GM19099 (cell line): Measurements from ENCODE around the gene C19orf12.

Source experiments
- POLR2A ChIP-seq: IDR thresholded peaks from 3 replicates; pipeline ENCODE4 v1.6.1; 2011; ENCODE audit warnings: low read depth; ENCODE audit not compliant: insufficient read length; ENCODE audit errors: extremely low read depth

Gene C19orf12

DNA sequence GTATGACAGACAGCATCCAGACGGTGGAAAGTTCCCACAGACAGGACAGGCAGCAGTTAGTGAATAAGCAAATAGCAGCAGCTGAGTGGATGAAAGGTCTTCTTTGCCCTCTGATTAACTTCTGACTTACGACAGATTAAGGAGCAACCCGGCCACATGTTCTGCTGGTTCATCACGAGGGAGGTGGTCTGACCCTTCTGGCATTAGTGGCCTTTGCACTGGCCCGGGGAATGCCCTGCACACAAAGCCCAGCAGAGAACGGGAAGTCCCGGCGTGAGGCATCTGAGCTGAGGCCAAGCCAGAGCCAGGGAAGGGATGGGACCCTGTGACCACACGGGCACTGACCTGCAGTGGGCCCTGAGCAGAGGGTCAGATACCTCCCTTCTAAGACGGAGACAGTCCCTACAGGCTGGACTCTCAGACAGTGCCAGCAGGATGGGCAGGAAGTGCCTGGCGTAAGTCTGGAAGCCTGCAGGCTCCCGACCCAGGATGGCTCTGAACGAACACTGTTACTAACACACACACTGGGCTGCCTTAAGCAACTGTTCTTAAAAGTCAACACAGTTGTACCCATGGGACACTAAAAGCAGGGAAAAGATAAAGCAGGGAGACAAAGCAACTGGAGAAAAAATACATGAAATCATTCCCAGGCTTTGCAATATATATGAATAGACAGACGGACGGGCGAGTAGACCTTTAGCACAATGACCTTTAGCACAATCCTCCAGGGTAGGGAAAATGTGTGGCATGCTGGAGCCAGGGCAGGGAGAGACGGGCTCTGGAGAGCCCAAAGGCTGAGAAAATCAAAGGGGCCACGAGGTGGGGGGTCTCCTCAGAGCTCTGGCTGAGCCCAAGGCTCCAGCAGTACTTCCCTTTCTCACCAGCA lies 6.3 kb downstream of the C19orf12 start:
- no peak for TF ChIP-seq POLR2A

DNA sequence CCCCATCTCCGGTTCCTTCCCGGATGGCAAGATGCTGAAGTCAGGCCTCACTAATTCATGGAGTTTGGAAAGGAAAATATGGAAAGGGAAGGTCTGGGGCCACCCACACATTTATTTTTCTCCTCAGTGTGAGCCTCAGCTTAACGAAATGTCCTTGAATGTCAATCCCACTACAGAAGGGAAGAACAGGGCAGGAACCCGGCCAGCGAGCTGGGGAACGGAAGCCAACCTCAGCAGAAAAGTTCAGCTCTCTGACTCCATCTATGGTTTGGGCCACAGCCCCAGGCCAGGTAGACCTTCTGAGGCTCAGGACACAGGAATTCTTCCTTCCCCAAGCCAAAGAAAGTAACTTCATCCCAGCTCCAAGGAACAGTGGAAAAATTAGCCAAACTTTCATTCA lies 8.4 kb downstream of the C19orf12 start:
- TF ChIP-seq POLR2A, result no peak

DNA sequence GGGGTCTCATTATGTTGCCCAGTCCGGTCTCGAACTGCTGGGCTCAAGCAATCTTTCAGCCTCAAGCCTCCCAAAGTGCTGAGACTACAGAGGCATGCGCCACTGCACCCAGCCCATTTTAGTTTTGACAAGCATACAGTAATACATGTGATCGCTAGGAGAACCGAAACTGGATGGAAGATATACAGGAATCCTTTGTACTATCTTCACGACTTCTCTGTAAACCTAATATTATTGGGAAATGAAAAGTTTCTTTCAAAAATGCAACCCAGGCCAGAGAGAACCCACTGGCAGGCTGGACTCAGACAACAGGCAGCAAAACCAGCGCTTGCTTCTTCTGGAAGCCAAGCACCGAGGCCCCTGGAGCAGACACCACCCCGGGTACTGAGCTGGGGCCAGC lies 9.4 kb downstream of the C19orf12 start:
- TF ChIP-seq POLR2A, result no peak

DNA sequence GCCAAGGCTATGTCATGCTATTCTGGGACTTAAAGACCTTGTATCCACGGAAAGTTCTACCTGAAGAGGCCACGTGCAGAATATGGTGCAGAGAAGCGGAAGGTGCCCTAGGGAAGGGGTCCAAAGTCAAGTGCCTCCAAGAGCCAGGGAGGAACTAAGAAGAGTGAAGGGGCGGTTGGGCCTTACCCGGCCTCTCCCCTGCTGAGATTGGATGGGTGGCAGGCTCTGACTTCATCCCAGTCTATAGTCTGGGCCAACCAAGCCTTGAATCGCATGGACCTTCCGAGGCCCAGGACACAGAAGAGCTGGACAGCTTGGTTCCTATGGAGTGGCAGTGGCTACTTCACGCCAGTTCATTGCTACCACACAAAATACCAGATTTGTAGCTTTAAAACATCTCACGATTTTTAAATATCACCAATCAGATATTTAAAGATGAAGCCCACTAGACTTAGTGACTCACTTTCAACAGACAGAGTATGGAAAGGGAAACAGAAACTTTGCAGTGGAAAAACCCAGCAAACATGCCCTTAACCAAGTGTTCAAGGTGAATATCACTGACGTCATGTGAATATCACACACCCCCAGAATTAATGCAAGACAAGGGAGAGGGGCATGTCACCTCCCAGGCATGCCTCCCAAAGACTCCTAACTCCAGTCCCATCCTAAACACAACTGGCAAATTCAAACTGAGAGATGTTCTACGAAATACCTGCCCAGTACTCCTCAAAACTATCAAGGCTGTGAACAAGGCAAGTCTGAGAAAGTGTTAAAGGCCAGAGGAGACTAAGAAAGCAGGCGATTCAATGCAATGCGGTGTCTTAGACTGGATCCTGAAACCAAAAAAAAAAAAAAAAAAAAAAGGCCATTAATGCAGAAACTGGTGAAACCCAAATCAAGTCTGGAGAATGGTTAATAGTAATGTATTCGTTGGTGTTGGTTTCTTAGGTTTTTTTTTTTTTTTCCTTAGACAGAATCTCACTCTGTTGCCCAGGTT lies 10.2 kb downstream of the C19orf12 start:
- TF ChIP-seq POLR2A, result no peak

DNA sequence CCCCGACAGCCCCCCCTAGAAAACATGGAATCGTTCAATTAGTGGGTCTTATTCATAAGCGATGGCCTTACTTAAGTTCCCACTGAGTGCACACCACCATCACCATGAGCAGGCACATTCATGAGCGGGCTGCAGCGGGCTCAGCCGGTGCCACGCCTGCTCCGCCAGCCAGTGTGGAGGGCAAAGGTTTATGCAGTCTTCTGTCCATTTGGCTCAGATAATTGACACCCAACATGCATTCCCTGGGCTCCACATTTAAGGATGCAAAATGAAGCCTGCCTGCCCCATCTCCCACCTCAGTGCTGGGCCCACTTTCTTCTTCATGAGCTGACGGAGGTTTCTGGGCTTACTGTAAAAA lies 12.1 kb downstream of the C19orf12 start:
- no peak for TF ChIP-seq POLR2A

DNA sequence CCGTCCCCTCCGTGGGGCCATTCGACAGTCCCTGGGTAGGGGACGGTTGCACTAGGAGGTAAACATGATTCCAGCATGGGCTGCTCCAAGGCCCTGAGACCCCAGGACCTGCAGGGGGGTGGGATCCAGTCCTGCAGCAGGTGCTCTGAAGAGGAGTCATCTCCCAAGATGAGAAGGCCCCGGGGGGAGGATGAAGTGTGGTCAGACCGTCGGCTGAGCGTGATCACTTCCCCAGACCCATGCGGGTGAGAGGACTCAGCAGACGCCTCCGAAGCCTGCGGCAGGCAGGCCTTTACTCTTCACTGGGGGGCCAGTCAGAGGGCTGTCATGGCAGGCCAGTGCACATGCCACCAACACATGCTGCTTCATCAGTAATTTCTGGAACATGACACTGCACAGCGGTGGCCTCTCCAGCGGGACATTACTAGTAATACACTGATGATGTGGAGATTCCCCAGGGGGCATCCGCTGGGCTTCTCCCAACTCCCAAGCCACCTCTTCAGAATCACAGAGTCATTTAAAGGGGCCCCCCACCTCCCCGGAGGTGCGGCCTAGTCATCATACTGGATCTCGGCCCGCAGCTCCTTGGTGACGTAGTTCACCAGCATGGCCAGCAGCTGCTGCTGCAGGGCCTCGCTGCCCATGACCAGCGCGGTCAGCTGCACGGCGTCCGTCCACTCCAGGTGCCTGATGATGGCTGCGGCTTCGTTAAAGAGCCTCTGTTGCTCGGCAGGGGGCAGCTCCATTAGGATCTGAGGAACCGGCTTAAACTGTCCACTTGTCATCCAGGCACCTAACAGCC lies 12.7 kb downstream of the C19orf12 start:
- TF ChIP-seq POLR2A, result no peak

DNA sequence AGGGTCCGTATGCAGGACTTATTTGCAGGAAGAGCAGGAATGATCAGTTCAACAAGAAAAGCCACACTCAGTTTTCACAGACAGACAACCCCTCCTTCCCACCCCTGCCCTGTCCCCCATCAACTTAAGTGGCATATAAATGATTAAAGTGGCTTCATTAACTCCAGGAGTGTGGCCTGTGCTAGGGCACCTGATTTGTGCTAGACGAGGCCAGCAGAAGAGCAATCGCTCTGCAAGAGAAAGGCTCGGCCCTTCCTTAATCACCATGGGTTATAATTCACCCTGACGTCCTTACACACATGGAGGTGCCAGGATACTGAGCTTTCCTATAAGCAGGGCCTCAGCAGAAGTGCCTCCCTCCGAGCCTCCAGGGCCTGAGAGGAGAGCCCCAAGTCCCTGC lies 14.6 kb downstream of the C19orf12 start:
- no peak for TF ChIP-seq POLR2A

DNA sequence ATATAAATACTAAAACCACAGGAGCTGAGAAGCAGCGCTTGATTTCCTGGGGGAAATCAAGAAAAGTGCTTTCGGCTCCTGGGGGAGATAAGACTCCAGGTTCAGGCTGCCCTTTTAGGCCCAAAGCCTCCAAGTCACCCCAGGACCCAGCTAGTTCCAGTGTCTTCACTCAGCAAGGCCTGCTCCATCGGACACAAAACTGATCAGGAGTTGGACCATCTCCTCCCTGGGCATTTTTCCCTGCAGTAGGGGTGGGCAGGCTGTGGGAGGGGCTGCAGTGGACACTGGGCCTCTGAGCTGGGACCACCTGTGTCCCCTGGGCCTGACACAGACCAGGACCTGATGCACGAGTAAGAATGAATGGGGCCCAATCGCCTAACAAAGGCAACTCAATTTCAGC lies 15.2 kb downstream of the C19orf12 start:
- TF ChIP-seq POLR2A, result no peak

DNA sequence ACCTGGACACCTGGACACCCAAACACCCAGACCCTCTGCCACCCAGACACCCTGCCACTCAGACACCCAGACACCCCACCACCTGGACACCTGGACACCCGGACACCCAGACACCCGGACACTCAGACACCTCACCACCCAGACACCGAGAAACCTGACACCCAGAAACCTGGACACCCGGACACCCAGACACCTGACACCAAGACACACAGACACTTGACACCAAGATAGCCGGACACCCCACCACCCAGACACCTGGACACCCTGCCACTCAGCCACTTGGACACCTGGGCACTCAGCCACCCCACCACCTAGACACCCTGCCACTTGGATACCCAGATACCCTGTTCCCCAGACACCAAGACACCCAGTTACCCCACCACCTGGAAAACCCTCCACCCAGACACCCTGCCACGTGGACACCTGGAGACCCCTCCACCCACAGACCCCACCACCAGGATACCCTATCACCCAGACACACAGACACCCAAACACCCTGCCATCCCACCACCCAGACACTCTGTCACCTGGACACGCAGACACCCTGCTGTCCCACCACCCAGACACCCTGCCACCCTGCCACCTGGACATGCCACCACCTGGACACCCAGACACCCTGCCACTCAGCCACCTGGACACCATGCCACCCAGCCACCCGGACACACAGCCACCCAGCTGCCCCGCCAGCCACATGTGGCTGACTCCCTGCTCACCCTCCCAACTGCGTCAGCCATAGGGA lies 17.4 kb downstream of the C19orf12 start:
- no peak for TF ChIP-seq POLR2A

DNA sequence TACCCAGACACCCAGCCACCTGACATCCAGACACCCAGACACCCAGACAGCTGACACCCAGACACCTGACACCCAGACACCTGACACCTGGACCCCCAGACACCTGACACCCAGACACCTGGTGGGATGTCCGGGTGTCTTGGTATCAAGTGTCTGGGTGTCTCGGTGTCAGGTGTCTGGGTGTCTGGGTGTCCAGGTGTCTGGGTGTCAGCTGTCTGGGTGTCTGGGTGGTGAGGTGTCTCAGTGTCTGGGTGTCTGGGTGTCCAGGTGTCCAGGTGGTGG lies 18.6 kb downstream of the C19orf12 start:
- no peak for TF ChIP-seq POLR2A

DNA sequence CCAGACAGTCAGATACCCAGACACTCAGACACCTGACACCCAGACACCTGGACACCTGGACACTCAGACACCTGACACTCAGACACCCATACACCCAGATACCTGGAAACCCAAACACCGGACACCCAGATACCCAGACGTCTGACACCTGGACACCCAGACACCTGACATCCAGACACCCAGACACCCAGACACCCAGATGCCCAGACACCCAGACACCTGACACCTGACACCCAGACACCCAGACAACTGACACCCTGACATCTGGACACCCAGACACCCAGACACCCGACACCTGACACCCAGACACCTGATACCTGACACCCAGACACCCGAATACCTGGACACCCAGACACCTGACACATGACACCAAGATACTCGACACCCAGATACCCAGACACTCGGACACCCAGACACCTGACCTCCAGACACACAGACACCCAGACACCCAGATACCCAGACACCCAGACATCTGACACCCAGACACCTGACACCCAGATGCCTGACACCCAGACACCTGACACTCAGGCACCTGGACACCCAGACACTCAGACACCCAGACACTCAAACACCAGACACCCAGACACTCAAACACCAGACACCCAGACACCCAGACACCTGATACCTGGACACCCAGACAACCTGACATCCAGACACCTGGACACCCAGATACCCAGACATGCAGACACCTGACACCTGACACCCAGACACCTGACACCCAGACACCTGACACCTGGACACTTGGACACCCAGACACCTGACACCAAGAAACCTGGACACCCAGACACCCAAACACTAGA lies 19.1 kb downstream of the C19orf12 start:
- no peak for TF ChIP-seq POLR2A

DNA sequence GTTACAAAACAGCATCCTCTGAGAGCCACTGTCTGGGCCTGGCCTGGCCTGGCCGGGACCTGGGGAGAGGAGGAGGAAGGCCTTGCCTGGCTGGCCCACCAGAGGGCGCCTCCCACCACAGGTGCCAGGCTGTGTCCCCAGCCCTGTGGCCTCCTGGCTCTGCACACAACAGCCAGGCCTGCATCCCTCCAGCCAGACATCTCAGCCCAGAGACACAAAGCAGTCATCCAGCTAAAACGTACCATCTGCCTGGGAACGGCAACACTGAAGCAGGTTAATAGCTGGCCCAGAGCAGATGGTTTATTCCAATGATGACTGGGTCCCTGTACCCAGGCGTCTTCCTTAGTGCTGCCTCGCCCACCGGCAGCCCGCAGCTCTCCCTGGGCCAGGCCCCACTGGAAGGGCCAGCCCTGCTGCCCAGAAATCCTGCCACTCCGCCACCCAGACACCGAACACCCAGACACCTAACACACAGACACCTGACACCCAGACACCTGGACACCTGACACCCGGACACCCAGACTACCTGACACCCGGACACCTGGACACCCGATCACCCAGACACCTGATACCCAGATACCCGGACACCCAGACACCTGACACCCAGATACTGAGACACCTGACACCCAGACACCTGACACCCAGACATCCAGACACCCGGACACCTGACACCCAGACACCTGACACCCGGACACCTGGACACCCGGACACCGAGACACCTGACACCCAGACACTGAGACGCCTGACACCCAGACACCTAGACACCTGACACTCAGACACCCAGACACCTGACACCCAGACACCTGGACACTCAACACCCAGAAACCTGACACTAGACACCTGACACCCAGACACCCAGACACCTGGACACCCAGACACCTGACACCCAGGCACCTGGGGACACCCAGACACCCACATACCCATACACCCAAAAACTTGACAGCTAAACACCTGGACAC lies 20.1 kb downstream of the C19orf12 start:
- no peak for TF ChIP-seq POLR2A

DNA sequence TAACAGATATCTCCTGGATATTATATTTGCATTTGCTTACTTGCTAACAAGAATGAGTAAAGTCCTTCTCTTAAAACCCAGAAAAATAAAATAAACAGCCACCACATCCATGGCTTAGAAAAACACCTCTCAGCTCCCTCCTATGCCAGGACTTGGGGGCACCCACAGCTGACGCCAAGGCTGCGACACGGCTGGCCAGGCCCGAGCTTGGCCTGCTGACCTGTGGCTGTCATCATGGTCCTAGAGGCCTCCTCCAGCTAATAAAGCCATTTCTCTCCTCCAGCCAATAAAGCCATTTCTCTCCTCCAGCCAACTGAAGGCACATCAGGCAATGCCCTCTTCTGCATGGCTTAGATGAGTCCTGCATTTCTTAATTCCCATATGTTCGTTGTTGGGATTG lies 20.9 kb downstream of the C19orf12 start:
- no peak for TF ChIP-seq POLR2A
